GM23248 (cell line): ENCODE results near the gene TAB2.

ENCODE experiments used
- EZH2 ChIP-seq: fragments of 200-600 bp; sonication (generic); IDR thresholded peaks from 2 replicates; pipeline ENCODE4 v1.6.1; 2018; ENCODE audit warnings: antibody characterized with exemption, mild to moderate bottlenecking; ENCODE audit not compliant: insufficient read depth, poor library complexity, severe bottlenecking
- EZH2phosphoT487 ChIP-seq: fragments of 200-600 bp; sonication (generic); IDR thresholded peaks from 2 replicates; pipeline ENCODE4 v1.6.1; 2018; ENCODE audit warnings: antibody characterized with exemption, moderate library complexity, mild to moderate bottlenecking, low read depth; ENCODE audit not compliant: insufficient read depth

DNA sequence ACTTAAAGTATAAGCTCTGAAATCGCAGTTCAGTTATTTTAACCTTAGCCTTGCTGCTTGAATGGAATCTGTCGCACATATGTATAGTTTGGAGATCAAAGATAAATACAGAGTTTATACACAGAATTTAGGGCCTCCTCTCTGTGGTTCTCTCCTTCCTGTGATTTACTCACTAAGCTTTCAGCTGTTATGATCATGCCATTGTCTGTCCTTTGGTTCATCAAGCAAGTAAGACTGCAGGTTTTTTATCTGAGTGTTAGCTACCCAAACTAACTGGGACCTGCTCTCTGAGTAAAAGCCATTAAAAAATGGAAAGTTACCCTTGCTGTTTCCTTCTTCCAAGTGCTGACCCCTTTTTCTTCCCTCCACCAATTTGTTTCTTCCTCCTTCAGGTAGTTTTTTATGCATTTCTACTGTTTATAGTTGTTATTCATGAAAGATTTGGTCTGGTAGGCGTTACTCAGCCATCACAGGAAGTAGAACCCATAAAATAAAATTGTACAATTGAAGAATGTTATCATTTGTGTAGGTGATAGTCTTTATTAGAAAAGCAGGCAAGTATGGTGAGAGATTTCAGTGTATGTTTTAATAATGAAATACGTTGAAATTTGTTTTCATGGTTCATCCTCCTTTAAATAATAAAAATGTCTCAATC is 48.9 kb downstream of the TAB2 start:
- TF ChIP-seq EZH2 = no peak
- no peak for TF ChIP-seq EZH2phosphoT487
